T47D (cell line): Measurements from ENCODE around the gene CD82.

Source experiments
- DNase-seq, 2 experiments: peaks; one replicate each; pipeline versions ENCODE4 v3.0.0 to v3.0.0-alpha.2; 2011 to 2012; ENCODE audit warnings: low read depth in 1 of 2, low spot score in 1 of 2
- JUND ChIP-seq: IDR thresholded peaks from 2 replicates; pipeline ENCODE4 v1.6.1; 2012; ENCODE audit warnings: low read depth
- in situ Hi-C: cut with HindIII; loops from 2 replicates; pipeline ENCODE4 v1.10.0; 2016; ENCODE audit warnings: low sequenced_read_pairs, low pct_unique_long_range_greater_than_20kb

The CD82 gene

GRCh38 chr11:44608651-44608990 is 43.2 kb downstream of the CD82 start:
- in situ Hi-C loops = no loop called here
- TF ChIP-seq JUND = no peak

GRCh38 chr11:44608991-44609782 is 43.7 kb downstream of the CD82 start:
- DNase-seq = no peak
- no peak for TF ChIP-seq JUND
- in situ Hi-C loops = no loop called here

More at GRCh38 chr11:44608651-44608990, 43.2 kb downstream of the CD82 start:
- DNase-seq = no peak

- no peak for TF ChIP-seq JUND
- in situ Hi-C loops = no loop called here
- DNase-seq = no peak
Observed at GRCh38 chr11:44609783-44610155, 44.3 kb downstream of the CD82 start.

GRCh38 chr11:44610186-44610955 is 44.9 kb downstream of the CD82 start:
- no peak for DNase-seq
- TF ChIP-seq JUND = no peak
- in situ Hi-C loops = no loop called here

GRCh38 chr11:44611088-44611487 is 45.6 kb downstream of the CD82 start:
- TF ChIP-seq JUND = no peak
- in situ Hi-C loops = no loop called here
- DNase-seq = no peak

GRCh38 chr11:44611687-44612434 is 46.4 kb downstream of the CD82 start:
- TF ChIP-seq JUND = no peak
- in situ Hi-C loops = no loop called here
- no peak for DNase-seq

GRCh38 chr11:44613153-44613552 is 47.7 kb downstream of the CD82 start:
- no peak for DNase-seq
- in situ Hi-C loops = no loop called here
- TF ChIP-seq JUND = no peak

GRCh38 chr11:44614281-44614775 is 48.9 kb downstream of the CD82 start:
- DNase-seq = no peak
- in situ Hi-C loops = no loop called here
- TF ChIP-seq JUND = no peak

GRCh38 chr11:44615041-44615755 is 49.7 kb downstream of the CD82 start:
- no peak for DNase-seq
- in situ Hi-C loops = no loop called here
- TF ChIP-seq JUND = no peak

- DNase-seq = no peak
- in situ Hi-C loops = no loop called here
- no peak for TF ChIP-seq JUND
Observed at GRCh38 chr11:44615913-44616791, 50.7 kb downstream of the CD82 start.

- in situ Hi-C loops = no loop called here
- TF ChIP-seq JUND = no peak
- DNase-seq = no peak
Observed at GRCh38 chr11:44617671-44618461, 52.4 kb downstream of the CD82 start.
